NT2/D1 (cell line): ENCODE data around the gene TSC22D2.

Experiments
- DNase-seq: peaks from one replicate; pipeline ENCODE4 v3.0.0-alpha.2; 2011; ENCODE audit warnings: low read depth, low spot score
- H3K27me3 ChIP-seq: 2 replicates; pipeline ENCODE4 v1.6.0; 2011; ENCODE audit warnings: mild to moderate bottlenecking; ENCODE audit not compliant: insufficient read length, insufficient read depth
- H3K36me3 ChIP-seq: 2 replicates; pipeline ENCODE4 v1.6.1; 2011; ENCODE audit warnings: mild to moderate bottlenecking, low read length, mixed read lengths; ENCODE audit not compliant: insufficient read depth, insufficient read length
- H3K4me1 ChIP-seq: 2 replicates; pipeline ENCODE4 v1.5.1; 2011; ENCODE audit not compliant: insufficient read depth, insufficient read length
- H3K4me3 ChIP-seq: 2 replicates; pipeline ENCODE4 v1.5.1; 2011; ENCODE audit warnings: low read depth; ENCODE audit not compliant: insufficient read length
- H3K9ac ChIP-seq: 2 replicates; pipeline ENCODE4 v1.6.0; 2011; ENCODE audit warnings: low read depth; ENCODE audit not compliant: insufficient read length
- H3K9me3 ChIP-seq: 2 replicates; pipeline ENCODE4 v1.5.1; 2011; ENCODE audit warnings: mild to moderate bottlenecking, low read length; ENCODE audit not compliant: insufficient read depth
- SUZ12 ChIP-seq: IDR thresholded peaks from 2 replicates; pipeline ENCODE4 v1.6.1; 2011; ENCODE audit not compliant: insufficient read length, insufficient read depth; ENCODE audit errors: extremely low read depth
- YY1 ChIP-seq: IDR thresholded peaks from 2 replicates; pipeline ENCODE4 v1.6.1; 2011; ENCODE audit not compliant: insufficient read length, insufficient read depth
- ZNF274 ChIP-seq: IDR thresholded peaks from 2 replicates; pipeline ENCODE4 v1.6.1; 2011; ENCODE audit warnings: mild to moderate bottlenecking, low read depth, low read length

Gene TSC22D2

DNA sequence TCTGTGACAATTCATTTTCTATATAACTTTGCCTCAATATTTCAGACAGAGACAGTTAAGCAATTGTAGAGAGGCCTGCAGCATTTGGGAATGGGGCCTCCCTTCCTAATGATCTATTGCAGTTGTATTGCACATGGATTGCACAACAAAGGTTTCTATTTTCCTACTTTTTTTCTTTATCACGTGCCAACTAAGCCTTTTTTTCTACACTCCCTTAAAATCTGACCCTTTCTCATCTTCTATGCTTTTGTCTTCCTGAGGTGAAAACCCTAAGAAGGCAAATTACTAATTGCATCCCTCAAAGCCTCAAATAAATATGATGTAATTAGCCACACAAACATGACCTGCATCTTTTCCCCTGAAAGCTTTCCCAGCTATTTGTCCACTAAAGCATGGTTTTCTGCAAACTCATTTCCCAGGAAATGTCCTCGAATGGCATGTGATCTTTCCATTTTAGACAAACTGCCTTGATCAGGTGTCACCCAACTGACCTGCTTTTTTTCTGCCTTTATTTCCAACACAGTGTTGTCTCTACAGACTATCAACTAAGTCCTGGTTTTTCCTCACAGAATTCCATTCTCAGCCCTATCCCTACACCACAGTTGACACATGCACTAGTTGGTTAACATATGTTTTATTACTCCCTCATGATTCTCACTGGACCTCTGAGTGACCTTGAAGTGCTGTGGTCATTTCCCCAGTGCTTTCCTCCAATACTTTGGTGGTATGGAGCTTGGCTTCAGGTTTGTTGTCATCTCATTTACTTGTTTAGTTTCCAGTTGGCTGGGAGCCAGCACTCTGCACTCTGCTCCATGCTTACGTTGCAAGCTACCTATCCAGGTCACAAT is 31.9 kb upstream of the TSC22D2 start:
- Histone ChIP-seq H3K4me1 (no peaks in the 10 kb centered on the region), H3K36me3 (peaks cover 3% of the 10 kb centered on the region), H3K27me3 (no peaks in the 10 kb centered on the region), H3K9me3 (no peaks in the 10 kb centered on the region), H3K4me3 (no peak overlapping the region), H3K9ac (no peak overlapping the region)
- no peak for DNase-seq
- TF ChIP-seq SUZ12: no peak
- TF ChIP-seq YY1: no peak
- TF ChIP-seq ZNF274: no peak

- no peaks in the 10 kb centered on the region for H3K27me3 ChIP-seq
- no peaks in the 10 kb centered on the region for H3K4me1 ChIP-seq
- no peak for DNase-seq
- peaks cover 3% of the 10 kb centered on the region for H3K36me3 ChIP-seq
- H3K4me3 ChIP-seq: no peak overlapping the region
- no peaks in the 10 kb centered on the region for H3K9me3 ChIP-seq
- TF ChIP-seq YY1: no peak
- TF ChIP-seq SUZ12: no peak
- no peak for TF ChIP-seq ZNF274
- H3K9ac ChIP-seq: no peak overlapping the region
Observed at GRCh38 chr3:150377601-150378300, 30.3 kb upstream of the TSC22D2 start.

DNA sequence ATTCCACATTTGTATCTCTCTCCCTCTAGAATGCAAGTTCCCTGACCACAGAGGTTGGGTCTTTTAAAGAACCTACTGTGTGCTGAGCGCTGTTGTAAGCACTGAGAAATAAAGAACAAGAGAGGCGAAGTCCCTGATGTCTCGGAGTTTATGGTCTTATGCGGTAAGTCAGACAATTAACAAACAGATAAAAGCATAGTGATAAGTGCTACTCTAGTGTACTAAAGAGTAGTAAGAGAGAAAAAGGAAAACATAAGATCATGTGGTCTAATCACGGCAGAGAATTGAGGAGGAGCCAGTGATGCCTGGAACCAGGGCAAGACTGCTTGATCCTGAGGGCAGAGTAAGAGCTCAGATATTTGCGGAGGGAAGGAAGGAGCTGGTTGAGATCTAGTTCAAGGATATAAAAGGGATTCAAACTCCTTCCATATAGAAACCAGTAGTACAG is 29.8 kb upstream of the TSC22D2 start:
- no peaks in the 10 kb centered on the region for H3K4me1 ChIP-seq
- H3K4me3 ChIP-seq: no peak overlapping the region
- H3K36me3 ChIP-seq: peaks cover 3% of the 10 kb centered on the region
- H3K9me3 ChIP-seq: no peaks in the 10 kb centered on the region
- H3K27me3 ChIP-seq: no peaks in the 10 kb centered on the region
- no peak overlapping the region for H3K9ac ChIP-seq
- TF ChIP-seq YY1 (no peak), ZNF274 (no peak), SUZ12 (no peak)
- DNase-seq: no peak

- H3K9me3 ChIP-seq: no peaks in the 10 kb centered on the region
- peaks cover 3% of the 10 kb centered on the region for H3K36me3 ChIP-seq
- no peak for DNase-seq
- H3K9ac ChIP-seq: no peak overlapping the region
- TF ChIP-seq YY1: no peak
- no peak for TF ChIP-seq ZNF274
- no peak for TF ChIP-seq SUZ12
- no peaks in the 10 kb centered on the region for H3K4me1 ChIP-seq
- H3K27me3 ChIP-seq: no peaks in the 10 kb centered on the region
- no peak overlapping the region for H3K4me3 ChIP-seq
Observed at GRCh38 chr3:150379469-150379868, 28.6 kb upstream of the TSC22D2 start.

GRCh38 chr3:150384296-150385212 is 23.5 kb upstream of the TSC22D2 start:
- H3K27me3 ChIP-seq: no peaks in the 10 kb centered on the region
- no peak overlapping the region for H3K4me3 ChIP-seq
- H3K4me1 ChIP-seq: no peaks in the 10 kb centered on the region
- no peak for DNase-seq
- H3K9me3 ChIP-seq: no peaks in the 10 kb centered on the region
- no peak for TF ChIP-seq SUZ12
- no peak for TF ChIP-seq YY1
- TF ChIP-seq ZNF274: no peak
- no peaks in the 10 kb centered on the region for H3K36me3 ChIP-seq
- H3K9ac ChIP-seq: no peak overlapping the region

- no peak overlapping the region for H3K4me3 ChIP-seq
- H3K9ac ChIP-seq: no peak overlapping the region
- H3K36me3 ChIP-seq: no peaks in the 10 kb centered on the region
- DNase-seq: no peak
- no peaks in the 10 kb centered on the region for H3K9me3 ChIP-seq
- no peaks in the 10 kb centered on the region for H3K4me1 ChIP-seq
- TF ChIP-seq ZNF274: no peak
- no peak for TF ChIP-seq YY1
- TF ChIP-seq SUZ12: no peak
- H3K27me3 ChIP-seq: no peaks in the 10 kb centered on the region
Observed at GRCh38 chr3:150385296-150386242, 22.5 kb upstream of the TSC22D2 start.
